Right renal pelvis (tissue), 4 donors: Measurements from ENCODE around the gene NOD2. TPM values are rescaled to one million over a fixed set of nuclear protein-coding genes. Genes with fewer than 3 reads are reported as not detected.

Experiments used
- DNase-seq, 4 donors: peaks; one replicate each; pipeline ENCODE4 v3.0.0-alpha.2; 2013; ENCODE audit warnings: low read depth in 4 of 4, low spot score in 3 of 4, missing footprints in 1 of 4
- polyA plus RNA-seq, 4 donors: library from polyadenylated mRNA; unstranded; fragments of 120-200 nt; gene quantifications; one replicate each; pipeline ENCODE4 v1.2.1, GENCODE V29; 2013; ENCODE audit not compliant: insufficient read length in 4 of 4

Gene NOD2
- polyA plus RNA-seq, 4 donors, result 0.30 to 0.81 (median 0.47) TPM

DNA sequence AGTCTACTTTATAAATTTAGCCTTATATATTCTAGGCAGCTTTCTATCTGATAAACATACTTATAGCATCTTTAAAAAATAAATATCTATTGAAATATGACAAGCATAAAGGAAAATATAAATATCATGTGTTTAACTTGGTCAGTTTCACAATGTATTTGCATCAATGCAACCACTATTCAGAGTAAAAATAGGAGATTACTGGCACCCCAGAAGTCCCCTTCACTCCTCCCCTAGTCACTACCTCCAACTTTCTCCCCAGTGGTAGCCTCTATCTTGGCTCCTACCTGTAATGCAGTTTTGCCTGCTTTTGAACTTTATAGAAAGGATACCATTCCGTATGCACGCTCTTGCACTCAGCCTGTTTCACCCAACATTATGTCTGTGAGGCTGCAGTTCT lies 3.2 kb upstream of the NOD2 start:
- no peak for DNase-seq

GRCh38 chr16:50692644-50692998 lies 785 bp upstream of the NOD2 start:
- no peak for DNase-seq

GRCh38 chr16:50694206-50694605 lies 800 bp downstream of the NOD2 start:
- no peak for DNase-seq

- DNase-seq, result no peak
These were observed 1.9 kb downstream of the NOD2 start for GRCh38 chr16:50695017-50696000.

GRCh38 chr16:50696126-50696525 lies 2.7 kb downstream of the NOD2 start:
- no peak for DNase-seq

- DNase-seq, result no peak
These were observed 3.4 kb downstream of the NOD2 start for GRCh38 chr16:50696575-50697420.

DNA sequence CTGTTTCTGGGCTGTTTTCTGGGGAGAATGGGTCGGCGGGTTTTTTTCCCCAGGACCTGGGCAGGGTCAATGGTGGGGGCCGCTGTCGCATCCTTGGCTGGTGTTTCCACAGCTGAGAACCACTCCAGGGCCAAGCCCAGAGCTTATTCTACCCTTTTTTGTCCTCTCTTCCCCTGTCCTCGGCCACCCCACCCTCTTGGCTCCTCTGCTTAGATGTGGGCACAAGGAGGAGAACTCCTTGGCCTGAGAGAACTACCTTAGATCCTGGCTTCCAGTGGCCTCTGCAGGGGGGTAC lies 4.0 kb downstream of the NOD2 start:
- no peak for DNase-seq

GRCh38 chr16:50697881-50698767 lies 4.7 kb downstream of the NOD2 start:
- no peak for DNase-seq

DNA sequence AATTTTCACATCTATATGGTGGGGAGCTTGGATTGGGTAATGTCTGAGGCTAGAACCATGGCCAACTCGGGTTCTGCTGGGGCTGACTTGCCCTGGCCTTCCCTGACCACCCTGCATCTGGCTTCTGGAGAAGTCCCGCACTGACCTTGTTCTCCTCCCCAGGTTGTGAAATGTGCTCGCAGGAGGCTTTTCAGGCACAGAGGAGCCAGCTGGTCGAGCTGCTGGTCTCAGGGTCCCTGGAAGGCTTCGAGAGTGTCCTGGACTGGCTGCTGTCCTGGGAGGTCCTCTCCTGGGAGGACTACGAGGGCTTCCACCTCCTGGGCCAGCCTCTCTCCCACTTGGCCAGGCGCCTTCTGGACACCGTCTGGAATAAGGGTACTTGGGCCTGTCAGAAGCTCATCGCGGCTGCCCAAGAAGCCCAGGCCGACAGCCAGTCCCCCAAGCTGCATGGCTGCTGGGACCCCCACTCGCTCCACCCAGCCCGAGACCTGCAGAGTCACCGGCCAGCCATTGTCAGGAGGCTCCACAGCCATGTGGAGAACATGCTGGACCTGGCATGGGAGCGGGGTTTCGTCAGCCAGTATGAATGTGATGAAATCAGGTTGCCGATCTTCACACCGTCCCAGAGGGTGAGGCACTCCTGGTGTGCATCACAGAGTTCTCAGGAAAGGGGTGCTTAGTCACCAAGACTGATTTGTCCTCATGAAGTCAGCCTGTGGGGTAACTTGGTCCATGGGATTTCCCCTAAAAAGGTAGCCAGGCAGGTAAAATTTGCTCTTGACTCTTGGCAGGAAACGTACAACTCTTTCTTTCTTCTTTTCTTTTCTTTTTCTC lies 6.1 kb downstream of the NOD2 start:
- no peak for DNase-seq

DNA sequence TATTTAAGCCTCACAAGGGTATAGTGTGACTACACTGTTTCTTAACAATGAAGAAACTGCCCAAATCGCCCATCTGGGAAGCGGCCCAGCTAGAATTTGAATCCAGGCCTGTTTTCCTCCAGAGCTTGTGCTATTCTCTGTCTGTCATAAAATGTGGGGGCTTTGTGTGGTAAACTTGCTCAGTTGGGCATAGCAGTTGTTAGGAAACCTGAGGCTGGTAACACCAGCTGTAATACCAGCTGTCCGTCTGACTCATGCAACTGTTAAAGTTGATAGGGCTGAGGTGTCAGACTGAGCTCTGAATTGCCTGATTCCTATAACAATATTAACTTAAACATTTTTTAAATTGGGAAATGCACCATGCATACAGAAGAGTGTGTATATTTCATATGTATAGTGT lies 9.3 kb downstream of the NOD2 start:
- DNase-seq, result no peak

DNA sequence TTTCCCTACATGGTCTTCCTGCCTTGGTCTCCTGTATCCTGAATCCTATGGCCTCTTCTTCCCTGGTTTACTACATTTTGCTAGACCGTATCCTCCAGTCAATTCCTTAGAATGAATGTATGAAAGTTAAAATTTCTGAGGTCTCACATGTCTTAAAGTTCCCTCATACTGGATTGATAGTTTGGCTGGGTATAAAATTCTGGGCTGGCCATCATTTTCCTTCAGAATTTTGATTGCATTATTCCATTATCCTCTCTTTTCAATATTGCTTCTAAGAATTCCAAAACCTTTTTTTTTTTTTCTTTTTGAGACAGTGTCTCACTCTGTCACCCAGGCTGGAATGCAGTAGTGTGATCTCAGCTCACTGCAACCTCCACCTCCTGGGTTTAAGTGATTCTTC lies 10.8 kb downstream of the NOD2 start:
- no peak for DNase-seq

GRCh38 chr16:50705436-50706110 lies 12.2 kb downstream of the NOD2 start:
- DNase-seq, result no peak

GRCh38 chr16:50706250-50706649 lies 12.8 kb downstream of the NOD2 start:
- no peak for DNase-seq

DNA sequence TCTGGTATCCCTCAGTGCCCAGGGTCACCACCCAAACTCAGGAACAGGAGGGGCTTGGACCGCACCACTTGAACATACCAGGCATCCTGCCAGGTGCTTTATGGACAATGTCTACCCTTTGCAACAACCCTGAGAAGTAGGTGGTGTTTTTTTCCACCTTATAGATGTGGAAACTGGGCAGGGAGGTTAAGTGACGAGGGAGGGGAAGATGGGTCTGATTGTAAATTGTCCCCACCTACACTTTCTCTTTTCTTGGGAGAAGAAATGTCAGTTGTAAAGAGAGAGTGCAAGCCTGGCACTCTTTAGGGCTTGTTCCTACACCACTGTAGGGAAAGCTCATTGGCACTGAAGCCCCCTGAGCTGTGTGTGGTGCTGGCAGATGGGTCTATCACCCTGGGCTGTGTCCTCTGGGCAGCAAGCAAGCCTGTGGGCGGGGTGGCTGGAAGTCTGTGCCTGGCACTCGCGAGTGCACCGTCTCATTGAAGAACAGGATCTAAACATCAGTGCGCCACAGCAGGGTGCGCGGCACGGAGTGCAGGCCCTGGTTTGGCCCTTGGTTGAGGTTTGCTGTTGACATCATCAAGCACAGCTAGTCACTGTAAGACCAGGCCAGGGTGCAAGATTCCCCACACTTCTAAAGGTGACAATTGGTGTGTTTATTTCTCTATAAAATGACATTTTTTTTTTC lies 15.1 kb downstream of the NOD2 start:
- no peak for DNase-seq

DNA sequence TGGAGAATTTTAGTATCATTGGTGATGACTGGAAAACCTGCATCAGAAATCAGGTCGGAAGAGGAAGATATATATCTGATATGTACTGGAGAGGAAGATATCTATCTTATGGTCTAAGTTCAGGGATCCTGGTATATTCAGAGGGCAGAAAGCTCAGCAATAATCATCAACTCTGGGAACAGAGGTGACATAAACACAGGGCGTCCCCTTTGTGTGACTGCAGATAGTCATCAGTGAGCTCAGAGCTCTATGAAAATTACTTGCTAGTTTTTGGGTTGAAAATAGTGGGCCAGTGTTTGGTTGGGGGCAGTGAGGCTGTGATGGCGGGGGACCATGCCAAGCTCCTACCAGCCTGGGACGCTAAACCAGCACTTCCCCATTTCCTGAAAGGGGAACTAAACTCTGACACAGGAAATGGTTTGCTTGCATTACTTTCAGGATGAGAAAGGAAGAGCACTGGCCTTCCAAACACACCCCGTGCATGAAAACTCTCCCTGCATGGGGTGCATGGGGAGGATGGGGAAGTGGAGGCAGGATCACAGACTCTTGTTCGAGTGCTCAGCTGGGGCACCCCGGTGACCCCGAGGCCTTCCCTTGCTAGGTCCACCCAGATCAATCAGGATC lies 15.8 kb downstream of the NOD2 start:
- no peak for DNase-seq

DNA sequence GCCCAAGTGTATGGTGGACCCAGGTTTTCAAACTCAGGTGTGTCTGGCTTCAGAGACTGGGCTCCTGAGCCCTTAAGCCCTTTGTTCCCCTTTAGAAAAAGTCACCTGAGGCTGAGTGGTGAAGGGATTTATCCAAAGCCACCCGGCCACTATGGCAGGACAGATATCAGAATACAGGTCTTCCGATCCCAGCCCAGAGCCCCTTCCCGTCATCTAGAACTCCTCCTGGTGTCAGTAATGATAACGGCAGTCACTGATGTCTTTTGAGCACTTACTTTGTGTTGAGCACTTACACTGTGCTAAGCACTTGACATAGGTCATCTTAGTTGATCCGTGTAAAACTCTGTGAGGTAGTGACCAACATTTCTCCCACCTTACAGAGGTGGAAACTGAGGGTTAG lies 16.6 kb downstream of the NOD2 start:
- DNase-seq, result no peak

DNA sequence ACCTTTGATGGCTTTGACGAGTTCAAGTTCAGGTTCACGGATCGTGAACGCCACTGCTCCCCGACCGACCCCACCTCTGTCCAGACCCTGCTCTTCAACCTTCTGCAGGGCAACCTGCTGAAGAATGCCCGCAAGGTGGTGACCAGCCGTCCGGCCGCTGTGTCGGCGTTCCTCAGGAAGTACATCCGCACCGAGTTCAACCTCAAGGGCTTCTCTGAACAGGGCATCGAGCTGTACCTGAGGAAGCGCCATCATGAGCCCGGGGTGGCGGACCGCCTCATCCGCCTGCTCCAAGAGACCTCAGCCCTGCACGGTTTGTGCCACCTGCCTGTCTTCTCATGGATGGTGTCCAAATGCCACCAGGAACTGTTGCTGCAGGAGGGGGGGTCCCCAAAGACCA lies 17.6 kb downstream of the NOD2 start:
- no peak for DNase-seq

GRCh38 chr16:50711862-50712559 lies 18.6 kb downstream of the NOD2 start:
- no peak for DNase-seq
